ENCODE results near the gene CA5A.

- no peak for TF ChIP-seq POLR2A (IDR thresholded peaks at IDR 0.05)
- TF ChIP-seq CTCF (IDR thresholded peaks at IDR 0.05) = no peak
Measured at GRCh38 chr16:87948735-87949070, 12.4 kb upstream of the CA5A start.

Data from heart left ventricle (tissue), 13 donors.